ENCODE results near the gene SOX5. TPM values are rescaled to one million over a fixed set of nuclear protein-coding genes. Genes with fewer than 3 reads are reported as not detected.

SOX5 gene
- total and polyA plus RNA-seq, 9 of the 15 experiments (the other 6 are each of a cell fraction or from before 2014, with no cell fraction given) = 8.3 to 16.5 (median 11.9) TPM

GRCh38 chr12:23630524-23630923 is 318.9 kb downstream of the SOX5 start:
- in situ Hi-C loops (cut with MboI) (no loop called here), intact Hi-C loops (cut with micrococcal nuclease) (no loop called here)
- Histone ChIP-seq H3K9me3 (replicated peaks; ENCODE audit: control insufficient read depth, insufficient read depth, low read depth, low read length) (no peaks in the 10 kb centered on the region), H3K27ac (ENCODE audit: extremely low read depth, low read depth, low read length) (no peak overlapping the region), H2AFZ (ENCODE audit: low read depth, low read length) (no peak overlapping the region), H3K9ac (ENCODE audit: insufficient read depth in 1 of 2, low read depth in 2 of 2, low read length in 2 of 2) (no peak overlapping the region), H3K36me3 (ENCODE audit: control insufficient read depth, insufficient read depth, low read length) (no peaks in the 10 kb centered on the region; the same call in 2 of the 3 replicates), H4K20me1 (replicated peaks; ENCODE audit: control insufficient read depth, insufficient read depth, low read length) (no peaks in the 10 kb centered on the region), H3K4me3 (no peak overlapping the region), H3K4me1 (replicated peaks in 1 of 2; ENCODE audit: control insufficient read depth in 2 of 2, insufficient read depth in 2 of 2, low read length in 2 of 2) (peaks cover 0 to 2% of the 10 kb centered on the region in 2 experiments; a peak in 1 of 5 replicates), H3K4me2 (ENCODE audit: insufficient read depth, low read length) (no peak overlapping the region), H3K79me2 (ENCODE audit: control insufficient read depth, insufficient read depth, low read length) (no peaks in the 10 kb centered on the region), H3K9me1 (ENCODE audit: control insufficient read depth, insufficient read depth, low read length) (no peaks in the 10 kb centered on the region), H3K27me3 (ENCODE audit: control insufficient read depth in 2 of 2, insufficient read depth in 2 of 2, low read length in 2 of 2) (no peaks in the 10 kb centered on the region)
- TF ChIP-seq DACH1 (IDR thresholded peaks at IDR 0.05; ENCODE audit: partially characterized antibody) (peak; percentile 55), MAFG (tag; conservative IDR thresholded peaks at IDR 0.05) (no peak), KLF10 (CRISPR knock-in tag; IDR thresholded peaks at IDR 0.05) (no peak), NR3C1 (CRISPR knock-in tag; IDR thresholded peaks at IDR 0.05) (no peak), KDM1A (IDR thresholded peaks at IDR 0.05) (peak in 1 of 2 experiments; percentile 15; a peak in 2 of 4 replicates), CHD4 (IDR thresholded peaks at IDR 0.05; ENCODE audit: insufficient read depth, insufficient replicate concordance, low read depth, low read length, poor library complexity, severe bottlenecking) (peak; percentile 40), RBM25 (IDR thresholded peaks at IDR 0.05; ENCODE audit: low read depth, low read length, severe bottlenecking) (peak; percentile 88), EZH2 (IDR thresholded peaks at IDR 0.05; ENCODE audit: borderline replicate concordance, low read depth, low read length) (no peak), ADNP (tag; IDR thresholded peaks at IDR 0.05) (0 out of 2 replicates have a peak, but pooled peaks have one; percentile 20), BCOR (IDR thresholded peaks at IDR 0.05) (peak; percentile 68; the same call in 1 of the 2 replicates)
- ATAC-seq = no peak
- CTCF ChIA-PET (ENCODE audit: low intra/inter-chr PET ratio) = no interaction called here
- no peak for FAIRE-seq
- POLR2A ChIA-PET = no interaction called here
- BruUV-seq (replicated peaks) = no TSS peak
- no peak for DNase-seq (ENCODE audit: extremely low read depth in 1 of 4, low spot score in 3 of 4)
